Right renal pelvis (tissue), 4 donors: Measurements from ENCODE around the gene F2. TPM values are rescaled to one million over a fixed set of nuclear protein-coding genes. Genes with fewer than 3 reads are reported as not detected.

Experiments used
- polyA plus RNA-seq, 4 donors: library from polyadenylated mRNA; unstranded; fragments of 120-200 nt; gene quantifications; one replicate each; pipeline ENCODE4 v1.2.1, GENCODE V29; 2013; ENCODE audit not compliant: insufficient read length in 4 of 4

Gene F2
- polyA plus RNA-seq, 4 donors: 0.19 to 0.70 (median 0.42) TPM

Other genes with a start within 250 kb of the F2 start
- 10 to 100 TPM; 24.7 to 26.9 (median 24.9) TPM for gene AMBRA1, start 125.2 kb upstream of the F2 start, polyA plus RNA-seq
- gene HARBI1, start 102.0 kb upstream of the F2 start, polyA plus RNA-seq: 1 to 10 TPM; 4.0 to 4.7 (median 4.3) TPM
- 10 to 100 TPM; 56.2 to 76.9 (median 68.9) TPM for gene ATG13, start 101.7 kb upstream of the F2 start, polyA plus RNA-seq
- 10 to 100 TPM; 51.1 to 59.1 (median 52.7) TPM for gene ARHGAP1, start 18.6 kb upstream of the F2 start, polyA plus RNA-seq
- gene ZNF408, start 18.2 kb upstream of the F2 start, polyA plus RNA-seq: 10 to 100 TPM in 1 of 4 donors, 1 to 10 TPM in 3; 9.3 to 11.9 (median 9.7) TPM
- 100 to 1,000 TPM in 3 of 4 donors, 10 to 100 TPM in 1; 86.6 to 111 (median 104) TPM for gene CKAP5, start 127.1 kb downstream of the F2 start, polyA plus RNA-seq
- gene LRP4, start 199.3 kb downstream of the F2 start, polyA plus RNA-seq: 10 to 100 TPM; 25.5 to 28.5 (median 27.5) TPM
- 10 to 100 TPM; 55.0 to 60.2 (median 57.4) TPM for gene CSTPP1, start 217.5 kb downstream of the F2 start, polyA plus RNA-seq